ENCODE results near the gene FAHD1.

Gene FAHD1

DNA sequence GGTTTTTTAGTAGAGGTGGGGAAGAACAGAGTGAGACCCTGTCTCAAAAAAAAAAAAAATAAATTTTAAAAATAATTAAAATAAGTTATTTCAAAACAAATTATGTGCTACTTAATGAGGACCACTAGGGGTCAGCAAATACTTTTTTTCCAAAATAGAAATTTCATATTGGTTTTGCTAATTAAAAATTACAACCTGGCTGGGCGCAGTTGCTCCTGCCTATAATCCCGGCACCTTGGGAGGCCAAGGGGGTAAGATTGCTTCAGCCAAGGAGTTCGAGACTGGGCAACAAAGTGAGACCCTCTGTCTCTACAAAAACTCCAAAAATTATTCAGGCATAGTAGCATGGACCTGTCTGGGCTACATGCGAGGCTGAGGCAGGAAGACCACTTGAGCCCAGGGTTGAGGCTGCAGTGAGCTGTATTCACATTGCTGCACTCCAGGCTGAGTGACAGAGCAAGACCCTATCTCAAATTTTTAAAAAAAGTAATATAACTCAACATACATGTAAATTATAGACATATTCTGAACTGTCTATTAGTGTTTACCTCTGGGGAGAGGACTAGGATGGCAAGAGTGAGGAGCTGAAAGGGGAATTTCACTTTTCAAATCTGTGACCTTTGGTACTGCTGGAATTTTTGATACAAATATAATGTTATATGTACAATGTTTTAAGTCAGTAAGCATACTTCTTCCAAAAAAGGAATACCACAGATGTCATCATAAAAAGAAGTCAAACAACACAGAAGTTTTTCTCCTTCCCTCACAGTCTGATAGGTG, 36.9 kb downstream of the FAHD1 start (continued):
- TF ChIP-seq ZNF157 (tag by site-specific recombination; IDR thresholded peaks at IDR 0.05) = no peak
- no peak for TF ChIP-seq SP3 (tag by site-specific recombination; IDR thresholded peaks at IDR 0.05)
- no peak for TF ChIP-seq ZNF133 (tag by site-specific recombination; IDR thresholded peaks at IDR 0.05)
- TF ChIP-seq ZNF792 (tag by site-specific recombination; IDR thresholded peaks at IDR 0.05) = no peak
- no peak for TF ChIP-seq ZNF621 (tag by site-specific recombination; IDR thresholded peaks at IDR 0.05)
- peak; percentile 93 for TF ChIP-seq ZNF335 (tag by site-specific recombination; conservative IDR thresholded peaks at IDR 0.05)
- no peak for TF ChIP-seq REPIN1 (tag by site-specific recombination; IDR thresholded peaks at IDR 0.05; ENCODE audit: low read depth)
- no peak for TF ChIP-seq ZSCAN30 (tag by site-specific recombination; IDR thresholded peaks at IDR 0.05)
- TF ChIP-seq ZBTB8A (tag by site-specific recombination; IDR thresholded peaks at IDR 0.05) = 0 out of 2 replicates have a peak, but pooled peaks have one; percentile 15
- TF ChIP-seq ZNF596 (tag by site-specific recombination; IDR thresholded peaks at IDR 0.05) = no peak
- 0 out of 2 replicates have a peak, but pooled peaks have one; percentile 25 for TF ChIP-seq ZEB2 (tag by site-specific recombination; IDR thresholded peaks at IDR 0.05)
- no peak for TF ChIP-seq KLF16 (tag by site-specific recombination; IDR thresholded peaks at IDR 0.05)
- no peak for TF ChIP-seq ZNF610 (tag by site-specific recombination; IDR thresholded peaks at IDR 0.05; ENCODE audit: borderline replicate concordance)
- TF ChIP-seq GLIS1 (tag by site-specific recombination; IDR thresholded peaks at IDR 0.05) = 0 out of 2 replicates have a peak, but pooled peaks have one; percentile 49
- TF ChIP-seq ZNF558 (tag by site-specific recombination; IDR thresholded peaks at IDR 0.05) = no peak
- TF ChIP-seq ZBTB44 (tag by site-specific recombination; IDR thresholded peaks at IDR 0.05) = no peak
- peak; percentile 70 for TF ChIP-seq PRDM1 (tag by site-specific recombination; IDR thresholded peaks at IDR 0.05)
- TF ChIP-seq ZBTB21 (tag by site-specific recombination; IDR thresholded peaks at IDR 0.05) = no peak
- no peak for TF ChIP-seq ZBTB26 (tag by site-specific recombination; optimal IDR thresholded peaks at IDR 0.05)
- TF ChIP-seq, protein P1, sequence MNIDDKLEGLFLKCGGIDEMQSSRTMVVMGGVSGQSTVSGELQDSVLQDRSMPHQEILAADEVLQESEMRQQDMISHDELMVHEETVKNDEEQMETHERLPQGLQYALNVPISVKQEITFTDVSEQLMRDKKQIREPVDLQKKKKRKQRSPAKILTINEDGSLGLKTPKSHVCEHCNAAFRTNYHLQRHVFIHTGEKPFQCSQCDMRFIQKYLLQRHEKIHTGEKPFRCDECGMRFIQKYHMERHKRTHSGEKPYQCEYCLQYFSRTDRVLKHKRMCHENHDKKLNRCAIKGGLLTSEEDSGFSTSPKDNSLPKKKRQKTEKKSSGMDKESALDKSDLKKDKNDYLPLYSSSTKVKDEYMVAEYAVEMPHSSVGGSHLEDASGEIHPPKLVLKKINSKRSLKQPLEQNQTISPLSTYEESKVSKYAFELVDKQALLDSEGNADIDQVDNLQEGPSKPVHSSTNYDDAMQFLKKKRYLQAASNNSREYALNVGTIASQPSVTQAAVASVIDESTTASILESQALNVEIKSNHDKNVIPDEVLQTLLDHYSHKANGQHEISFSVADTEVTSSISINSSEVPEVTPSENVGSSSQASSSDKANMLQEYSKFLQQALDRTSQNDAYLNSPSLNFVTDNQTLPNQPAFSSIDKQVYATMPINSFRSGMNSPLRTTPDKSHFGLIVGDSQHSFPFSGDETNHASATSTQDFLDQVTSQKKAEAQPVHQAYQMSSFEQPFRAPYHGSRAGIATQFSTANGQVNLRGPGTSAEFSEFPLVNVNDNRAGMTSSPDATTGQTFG (tag by site-specific recombination; IDR thresholded peaks at IDR 0.05; ENCODE audit: borderline replicate concordance) = no peak
- TF ChIP-seq ZNF654 (tag by site-specific recombination; IDR thresholded peaks at IDR 0.05; ENCODE audit: low read depth) = peak; percentile 73
- TF ChIP-seq ZNF785 (tag by site-specific recombination; IDR thresholded peaks at IDR 0.05) = no peak
- no peak for TF ChIP-seq ZNF362 (tag by site-specific recombination; IDR thresholded peaks at IDR 0.05)
- no peak for TF ChIP-seq ZNF548 (tag by site-specific recombination; IDR thresholded peaks at IDR 0.05)
- no peak for TF ChIP-seq ZNF707 (tag by site-specific recombination; IDR thresholded peaks at IDR 0.05)
